D721Med (cell line): ENCODE results near the gene CGB8.
"Not testable (repeated sequence)": the region's sequence is repeated elsewhere in the genome, so short reads cannot be mapped to it uniquely, and the experiment has no call there.

Experiments used
- DNase-seq: peaks from one replicate; pipeline ENCODE4 v3.0.0; 2011; ENCODE audit warnings: low spot score; ENCODE audit not compliant: insufficient read length
- FAIRE-seq: peaks from 2 replicates; lab custom pipeline; 2011; peaks lifted over from hg19 to GRCh38; lab: Jason Lieb, UNC
- CTCF ChIP-seq: IDR thresholded peaks from 2 replicates; pipeline ENCODE4 v1.5.1; 2012; ENCODE audit warnings: mild to moderate bottlenecking, control low read depth; ENCODE audit not compliant: insufficient read depth; ENCODE audit errors: missing control alignments

The CGB8 gene

GRCh38 chr19:49085020-49085867 is 36.3 kb upstream of the CGB8 start, which contains the start of gene SNRNP70:
TSS of gene SNRNP70 (plus strand) at chr19:49085451. CDS start at chr19:49086415, 964 bp downstream.
- FAIRE-seq (no peak), DNase-seq (peak; percentile 99)
- no peak for TF ChIP-seq CTCF

GRCh38 chr19:49084206-49085019 is 35.5 kb upstream of the CGB8 start:
- TF ChIP-seq CTCF = no peak
- no peak for FAIRE-seq
- no peak for DNase-seq

- DNase-seq = no peak
- TF ChIP-seq CTCF = no peak
- FAIRE-seq = no peak
Observed at GRCh38 chr19:49081273-49081672, 32.4 kb upstream of the CGB8 start.

GRCh38 chr19:49080392-49080791 is 31.5 kb upstream of the CGB8 start:
- DNase-seq (no peak), FAIRE-seq (no peak)
- no peak for TF ChIP-seq CTCF

- FAIRE-seq, DNase-seq: not testable (repeated sequence)
- TF ChIP-seq CTCF = peak; percentile 49
Observed at GRCh38 chr19:49074869-49075268, 26.0 kb upstream of the CGB8 start.

- FAIRE-seq (no peak), DNase-seq (no peak)
- TF ChIP-seq CTCF = peak; percentile 32
Observed at GRCh38 chr19:49073514-49074378, 24.8 kb upstream of the CGB8 start.
